Activated CD4-positive, alpha-beta T cell treated with anti-CD3 and anti-CD28 coated beads, Interleukin-2, amount 50 U/mL, for 48 hours (primary cell): Measurements from ENCODE around the gene ZFHX3.

ENCODE experiments used
- DNase-seq, 2 experiments: peaks; one replicate each; pipeline ENCODE4 v3.0.0-alpha.2; 2020

Gene ZFHX3

GRCh38 chr16:72947379-72948237 lies 100.3 kb downstream of the ZFHX3 start:
- DNase-seq, result no peak

- DNase-seq, result no peak
These were observed 101.3 kb downstream of the ZFHX3 start for GRCh38 chr16:72946474-72947194.

GRCh38 chr16:72946063-72946462 lies 101.9 kb downstream of the ZFHX3 start:
- no peak for DNase-seq

- DNase-seq, result no peak
These were observed 102.3 kb downstream of the ZFHX3 start for GRCh38 chr16:72945611-72946010.

GRCh38 chr16:72944757-72945485 lies 103.0 kb downstream of the ZFHX3 start:
- DNase-seq, result no peak

- no peak for DNase-seq
These were observed 105.9 kb downstream of the ZFHX3 start for GRCh38 chr16:72942021-72942420.

GRCh38 chr16:72940886-72941285 lies 107.0 kb downstream of the ZFHX3 start:
- DNase-seq, result no peak

GRCh38 chr16:72939247-72939646 lies 108.7 kb downstream of the ZFHX3 start:
- no peak for DNase-seq

- DNase-seq, result no peak
These were observed 109.1 kb downstream of the ZFHX3 start for GRCh38 chr16:72938795-72939164.

GRCh38 chr16:72937916-72938794 lies 109.8 kb downstream of the ZFHX3 start:
- DNase-seq, result no peak

GRCh38 chr16:72937360-72937759 lies 110.6 kb downstream of the ZFHX3 start:
- DNase-seq, result no peak

GRCh38 chr16:72936408-72936807 lies 111.5 kb downstream of the ZFHX3 start:
- no peak for DNase-seq

GRCh38 chr16:72935896-72936295 lies 112.0 kb downstream of the ZFHX3 start:
- no peak for DNase-seq

GRCh38 chr16:72934636-72935403 lies 113.1 kb downstream of the ZFHX3 start:
- DNase-seq, result no peak

GRCh38 chr16:72932677-72933335 lies 115.1 kb downstream of the ZFHX3 start:
- DNase-seq, result no peak

GRCh38 chr16:72932050-72932449 lies 115.9 kb downstream of the ZFHX3 start:
- DNase-seq, result no peak

GRCh38 chr16:72930396-72930795 lies 117.5 kb downstream of the ZFHX3 start:
- DNase-seq, result no peak

GRCh38 chr16:72928090-72928981 lies 119.6 kb downstream of the ZFHX3 start:
- no peak for DNase-seq

GRCh38 chr16:72927199-72928089 lies 120.5 kb downstream of the ZFHX3 start:
- no peak for DNase-seq
